Karpas-422 (cell line): Measurements from ENCODE around the gene CPA4. TPM values are rescaled to one million over a fixed set of nuclear protein-coding genes. Genes with fewer than 3 reads are reported as not detected.

Source experiments
- DNase-seq: peaks from one replicate; pipeline ENCODE4 v3.0.0-alpha.2; 2015
- H2AFZ ChIP-seq: fragments of 200-600 bp; sonication (generic); 2 replicates; pipeline ENCODE4 v1.6.1; 2014; ENCODE audit warnings: antibody characterized with exemption, low read length, mixed read lengths
- H3K27ac ChIP-seq: fragments of 200-600 bp; sonication (generic); 2 replicates; pipeline ENCODE4 v1.5.1; 2014; ENCODE audit warnings: mild to moderate bottlenecking, low read length, moderate library complexity
- H3K27me3 ChIP-seq: fragments of 200-600 bp; sonication (generic); 2 replicates; pipeline ENCODE4 v1.6.1; 2014; ENCODE audit warnings: low read length, mixed read lengths
- H3K36me3 ChIP-seq: fragments of 200-600 bp; sonication (generic); 2 replicates; pipeline ENCODE4 v1.6.1; 2014; ENCODE audit warnings: low read length, mixed read lengths; ENCODE audit not compliant: insufficient read depth
- H3K4me1 ChIP-seq: fragments of 200-600 bp; sonication (generic); 2 replicates; pipeline ENCODE4 v1.6.1; 2014; ENCODE audit warnings: mild to moderate bottlenecking, low read length, mixed read lengths
- H3K4me2 ChIP-seq: fragments of 200-600 bp; sonication (generic); 2 replicates; pipeline ENCODE4 v1.6.1; 2014; ENCODE audit warnings: low read length, low read depth, mild to moderate bottlenecking; ENCODE audit not compliant: poor library complexity, severe bottlenecking
- H3K4me3 ChIP-seq: fragments of 200-600 bp; sonication (generic); 2 replicates; pipeline ENCODE4 v1.5.1; 2014; ENCODE audit warnings: mild to moderate bottlenecking, antibody characterized with exemption, low read length, mixed read lengths
- H3K79me2 ChIP-seq: fragments of 200-600 bp; sonication (generic); 2 replicates; pipeline ENCODE4 v1.6.1; 2014; ENCODE audit warnings: mild to moderate bottlenecking, low read length, mixed read lengths
- H3K9ac ChIP-seq: fragments of 200-600 bp; sonication (generic); 2 replicates; pipeline ENCODE4 v1.6.0; 2014; ENCODE audit warnings: low read length
- H3K9me2 ChIP-seq: fragments of 200-600 bp; sonication (generic), shearing (Covaris generic); replicated peaks from 2 replicates; pipeline ENCODE4 v1.6.0; 2014; ENCODE audit warnings: mild to moderate bottlenecking, low read length, moderate library complexity; ENCODE audit not compliant: insufficient read depth
- H3K9me3 ChIP-seq: fragments of 300-700, 200-600 bp; sonication (generic); 2 replicates; pipeline ENCODE4 v1.6.1; 2014; ENCODE audit warnings: low read length, mixed read lengths
- H4K20me1 ChIP-seq: fragments of 200-600 bp; sonication (generic); 2 replicates; pipeline ENCODE4 v1.6.1; 2014; ENCODE audit warnings: mild to moderate bottlenecking, antibody characterized with exemption, low read length, low read depth; ENCODE audit not compliant: insufficient read depth
- total RNA-seq: library from RNA; depleted of rRNA; stranded (reverse); fragments of >200 nt; shearing (Covaris generic); gene quantifications from 2 replicates; pipeline ENCODE4 v1.2.3, GENCODE V29; 2014; ENCODE audit warnings: low replicate concordance

The CPA4 gene
- total RNA-seq, 1 experiment from 2014 or later: not detected

DNA sequence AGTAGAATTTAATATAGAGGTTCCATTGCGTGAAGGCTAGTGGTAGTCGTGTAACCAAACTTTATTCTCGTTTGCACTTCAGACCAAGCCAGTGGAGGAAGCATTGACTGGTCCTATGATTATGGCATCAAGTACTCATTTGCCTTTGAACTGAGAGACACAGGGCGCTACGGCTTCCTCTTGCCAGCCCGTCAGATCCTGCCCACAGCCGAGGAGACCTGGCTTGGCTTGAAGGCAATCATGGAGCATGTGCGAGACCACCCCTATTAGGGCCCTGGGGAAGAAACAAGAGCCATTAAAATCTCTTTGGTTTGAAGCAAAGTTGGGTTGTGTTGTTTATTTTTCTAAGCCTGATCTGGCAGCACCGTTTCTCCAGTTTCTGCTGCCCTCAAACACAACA is 3.5 kb upstream of the CPA4 start:
- Histone ChIP-seq H3K27me3 (no peaks in the 10 kb centered on the region), H2AFZ (no peak overlapping the region), H3K4me3 (no peak overlapping the region), H3K4me2 (no peak overlapping the region), H3K9me2 (no peaks in the 10 kb centered on the region), H4K20me1 (no peaks in the 10 kb centered on the region), H3K4me1 (no peaks in the 10 kb centered on the region), H3K27ac (no peak overlapping the region), H3K36me3 (no peaks in the 10 kb centered on the region), H3K9ac (no peak overlapping the region), H3K9me3 (no peaks in the 10 kb centered on the region), H3K79me2 (no peaks in the 10 kb centered on the region)
- DNase-seq: no peak

DNA sequence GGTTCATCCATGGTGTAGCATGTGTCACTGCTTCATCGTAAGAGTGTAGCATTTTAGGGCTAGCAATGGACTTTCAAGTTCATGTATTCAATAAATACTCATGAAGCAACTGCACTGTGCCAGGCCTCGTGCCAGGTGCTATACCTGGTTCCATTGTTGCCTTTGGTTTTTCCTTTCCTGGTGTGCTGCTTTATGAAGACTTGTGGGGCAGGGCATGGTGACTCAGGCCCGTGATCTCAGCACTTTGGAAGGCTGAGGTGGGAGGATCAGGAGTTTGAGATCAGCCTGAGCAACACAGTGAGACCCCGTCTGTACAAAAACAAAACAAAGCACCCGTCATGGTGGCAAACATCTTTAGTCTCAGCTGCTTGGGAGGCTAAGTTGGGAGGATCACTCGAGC is 2.2 kb upstream of the CPA4 start:
- no peak overlapping the region for H3K27ac ChIP-seq
- no peaks in the 10 kb centered on the region for H3K27me3 ChIP-seq
- no peak for DNase-seq
- no peak overlapping the region for H2AFZ ChIP-seq
- no peaks in the 10 kb centered on the region for H3K9me3 ChIP-seq
- no peak overlapping the region for H3K9ac ChIP-seq
- no peak overlapping the region for H3K4me2 ChIP-seq
- H3K4me1 ChIP-seq: no peaks in the 10 kb centered on the region
- H3K79me2 ChIP-seq: no peaks in the 10 kb centered on the region
- no peak overlapping the region for H3K4me3 ChIP-seq
- H3K9me2 ChIP-seq: no peaks in the 10 kb centered on the region
- H4K20me1 ChIP-seq: no peaks in the 10 kb centered on the region
- H3K36me3 ChIP-seq: no peaks in the 10 kb centered on the region

DNA sequence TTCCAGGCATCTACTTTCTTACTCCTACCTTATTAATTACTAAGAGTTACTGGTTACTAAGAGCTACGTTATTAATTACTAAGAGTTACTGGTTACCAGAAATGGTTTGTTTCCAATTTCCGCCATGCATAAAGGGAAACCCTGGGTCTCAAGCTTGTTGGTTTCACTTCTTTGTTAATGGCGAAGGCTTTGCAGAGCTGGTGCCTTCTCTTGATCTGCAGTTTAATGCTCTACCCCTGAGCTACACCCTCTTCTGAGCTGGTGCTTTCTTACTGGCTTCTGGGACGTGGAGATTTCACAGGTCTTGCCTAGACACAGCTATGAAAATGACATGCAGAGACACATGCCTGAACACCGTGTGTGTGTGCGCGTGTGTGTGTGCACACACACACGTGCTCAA is 560 bp downstream of the CPA4 start:
- Histone ChIP-seq H4K20me1 (no peaks in the 10 kb centered on the region), H2AFZ (no peak overlapping the region)

DNA sequence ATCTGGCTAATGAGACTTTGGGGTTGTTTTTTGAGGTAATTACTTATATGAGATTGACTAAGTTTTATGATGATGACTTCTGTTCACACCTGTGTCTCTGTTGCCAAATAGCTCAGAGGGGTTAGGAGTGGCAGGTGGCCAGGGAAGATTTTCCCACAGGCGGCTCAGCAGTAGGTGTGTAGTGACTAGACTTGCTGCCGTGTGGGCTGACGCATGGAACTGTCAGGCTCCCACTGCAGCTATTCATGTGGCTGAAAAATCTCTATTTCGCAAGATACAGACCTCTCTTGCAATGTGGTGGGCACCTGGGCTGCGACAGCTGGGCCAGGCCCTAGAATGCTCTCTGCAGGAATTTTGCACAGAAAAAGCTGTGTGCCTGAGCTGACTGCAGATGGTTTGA is 1.4 kb downstream of the CPA4 start:
- Histone ChIP-seq H3K9me3 (no peaks in the 10 kb centered on the region), H3K4me2 (no peak overlapping the region), H3K27ac (no peak overlapping the region), H3K36me3 (no peaks in the 10 kb centered on the region), H3K9ac (no peak overlapping the region), H3K4me1 (no peaks in the 10 kb centered on the region), H3K4me3 (no peak overlapping the region), H2AFZ (no peak overlapping the region), H4K20me1 (no peaks in the 10 kb centered on the region), H3K27me3 (no peaks in the 10 kb centered on the region), H3K79me2 (no peaks in the 10 kb centered on the region), H3K9me2 (no peaks in the 10 kb centered on the region)
- no peak for DNase-seq

More for the DNA sequence above, 560 bp downstream of the CPA4 start:
- Histone ChIP-seq H3K4me1 (no peaks in the 10 kb centered on the region), H3K9ac (no peak overlapping the region), H3K27ac (no peak overlapping the region), H3K9me3 (no peaks in the 10 kb centered on the region), H3K4me3 (no peak overlapping the region), H3K27me3 (no peaks in the 10 kb centered on the region), H3K4me2 (no peak overlapping the region), H3K79me2 (no peaks in the 10 kb centered on the region), H3K9me2 (no peaks in the 10 kb centered on the region), H3K36me3 (no peaks in the 10 kb centered on the region)
- DNase-seq: no peak

DNA sequence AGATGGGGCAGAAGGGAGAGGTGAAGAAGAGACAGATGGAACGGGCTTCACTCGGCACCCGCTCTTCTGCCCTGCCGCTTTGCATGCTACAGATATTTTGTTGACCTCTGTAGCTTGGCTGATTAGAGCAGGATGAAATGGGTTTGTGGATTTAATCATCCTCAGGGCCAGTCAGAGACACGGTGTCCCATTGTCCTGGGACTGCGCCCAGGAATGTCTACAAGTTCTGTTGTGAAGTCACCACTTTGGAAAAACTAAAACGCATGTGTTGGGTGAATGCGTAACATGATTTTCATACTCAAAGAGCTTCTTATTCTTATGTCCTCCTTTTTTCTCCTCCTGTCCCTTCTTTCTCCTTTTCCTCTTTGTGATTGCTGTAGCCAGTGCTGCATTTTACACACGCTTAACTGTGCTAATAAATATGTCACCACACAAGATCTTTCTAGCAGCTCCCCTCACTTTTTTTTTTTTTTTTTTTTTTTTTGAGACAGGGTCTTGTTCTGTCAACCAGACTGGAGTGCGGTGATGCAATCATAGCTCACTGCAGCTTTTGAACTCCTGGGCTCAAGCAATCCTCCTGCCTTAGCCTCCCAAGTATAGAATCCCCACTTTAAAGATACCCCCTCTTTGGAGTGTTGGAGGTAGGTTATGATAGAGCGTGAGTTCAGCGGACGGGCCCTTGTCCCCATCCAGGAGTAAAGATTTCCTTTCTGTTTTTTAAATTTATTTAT is 3.4 kb downstream of the CPA4 start:
- Histone ChIP-seq H3K79me2 (no peaks in the 10 kb centered on the region), H3K9me2 (no peaks in the 10 kb centered on the region), H3K27ac (no peak overlapping the region), H3K4me1 (no peaks in the 10 kb centered on the region), H3K9ac (no peak overlapping the region), H3K27me3 (0 out of 2 replicates have a peak, but pooled peaks cover 2% of the 10 kb centered on the region), H3K9me3 (no peaks in the 10 kb centered on the region), H4K20me1 (no peaks in the 10 kb centered on the region), H3K4me2 (no peak overlapping the region), H3K36me3 (no peaks in the 10 kb centered on the region), H2AFZ (no peak overlapping the region), H3K4me3 (no peak overlapping the region)
- no peak for DNase-seq

DNA sequence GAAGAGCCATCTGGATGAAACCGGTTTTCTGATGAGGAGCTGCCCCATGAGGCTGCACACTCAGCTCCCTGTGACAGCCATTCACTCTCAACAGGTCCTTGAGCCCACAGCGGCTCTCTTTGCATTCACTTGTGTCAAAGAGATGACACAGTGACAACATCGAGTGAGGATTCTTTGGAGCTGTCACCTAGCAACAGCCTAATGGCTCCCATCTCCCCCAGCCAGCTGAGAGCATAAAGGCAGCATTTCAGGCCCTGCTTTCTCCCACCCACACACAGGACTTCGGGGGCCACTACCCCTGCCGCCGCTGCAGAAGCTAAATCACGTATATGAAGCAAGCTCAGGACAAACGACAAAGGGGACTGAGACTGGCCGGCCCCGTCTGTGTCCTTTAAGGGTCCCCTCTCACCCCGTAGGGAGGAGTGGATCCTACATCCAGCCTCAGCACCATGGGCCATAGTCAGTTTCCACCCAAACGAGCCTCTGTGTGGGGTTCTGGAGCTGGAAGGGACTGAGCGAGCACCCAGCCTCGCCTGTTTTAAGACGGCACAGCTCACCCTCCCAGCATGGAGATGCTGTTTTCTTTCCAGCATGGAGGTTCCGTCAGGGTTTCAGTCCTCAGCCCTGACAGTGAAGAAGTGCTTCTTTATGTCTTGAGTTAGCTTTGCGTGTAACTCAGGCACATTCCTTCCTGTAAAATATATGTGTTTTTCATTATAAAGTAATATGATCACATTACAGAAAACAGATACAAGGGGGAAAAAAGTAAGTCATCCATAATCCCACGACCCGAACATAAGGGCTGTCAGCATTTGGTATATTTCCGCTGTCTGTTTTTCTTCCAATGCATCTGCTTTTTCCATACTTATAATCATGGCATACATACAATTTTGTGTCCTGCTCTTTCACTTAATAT is 4.9 kb downstream of the CPA4 start:
- no peak overlapping the region for H3K4me3 ChIP-seq
- H3K9me3 ChIP-seq: no peaks in the 10 kb centered on the region
- no peaks in the 10 kb centered on the region for H4K20me1 ChIP-seq
- no peaks in the 10 kb centered on the region for H3K79me2 ChIP-seq
- no peaks in the 10 kb centered on the region for H3K36me3 ChIP-seq
- H3K27ac ChIP-seq: no peak overlapping the region
- H3K4me1 ChIP-seq: no peaks in the 10 kb centered on the region
- H2AFZ ChIP-seq: no peak overlapping the region
- H3K4me2 ChIP-seq: no peak overlapping the region
- H3K27me3 ChIP-seq: 0 out of 2 replicates have a peak, but pooled peaks cover 2% of the 10 kb centered on the region
- no peak for DNase-seq
- no peak overlapping the region for H3K9ac ChIP-seq
- no peaks in the 10 kb centered on the region for H3K9me2 ChIP-seq

DNA sequence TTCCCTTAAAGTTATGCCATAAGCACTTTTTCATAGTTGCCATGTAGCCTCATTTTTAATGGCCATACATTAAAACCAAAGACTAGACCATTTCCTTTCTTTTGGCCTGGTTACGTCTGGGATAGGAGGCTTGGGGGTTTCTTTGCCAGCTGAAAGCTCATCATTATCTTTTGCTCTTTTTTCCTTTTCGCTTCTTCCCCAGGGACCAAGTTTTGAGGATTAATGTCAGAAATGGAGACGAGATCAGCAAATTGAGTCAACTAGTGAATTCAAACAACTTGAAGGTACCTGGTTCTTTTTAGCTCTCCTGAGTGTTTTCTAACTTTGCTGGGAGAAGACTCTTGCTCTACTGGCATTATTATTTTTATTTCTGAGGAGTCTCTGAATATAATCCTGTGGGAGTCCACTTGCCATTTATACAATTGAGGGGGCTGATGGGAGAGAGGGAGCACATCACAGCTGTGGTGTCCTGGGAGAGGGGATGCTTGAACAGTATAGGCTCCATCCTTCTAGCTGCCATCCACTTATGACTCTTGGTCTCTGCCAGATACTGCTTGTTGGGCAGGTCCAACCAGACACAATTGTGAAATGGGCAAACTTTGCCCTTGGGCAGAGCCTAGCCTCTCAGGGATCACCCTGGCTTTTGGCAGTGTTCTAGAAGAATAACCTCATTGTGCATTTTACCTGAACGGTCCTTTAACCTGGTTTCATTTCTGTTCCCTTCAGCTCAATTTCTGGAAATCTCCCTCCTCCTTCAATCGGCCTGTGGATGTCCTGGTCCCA is 5.8 kb downstream of the CPA4 start:
- DNase-seq: no peak
- no peak overlapping the region for H3K4me3 ChIP-seq
- no peaks in the 10 kb centered on the region for H3K79me2 ChIP-seq
- 0 out of 2 replicates have a peak, but pooled peaks cover 2% of the 10 kb centered on the region for H3K27me3 ChIP-seq
- H3K9me2 ChIP-seq: no peaks in the 10 kb centered on the region
- no peak overlapping the region for H3K9ac ChIP-seq
- no peak overlapping the region for H2AFZ ChIP-seq
- H3K9me3 ChIP-seq: no peaks in the 10 kb centered on the region
- no peak overlapping the region for H3K4me2 ChIP-seq
- H3K4me1 ChIP-seq: no peaks in the 10 kb centered on the region
- no peaks in the 10 kb centered on the region for H4K20me1 ChIP-seq
- no peaks in the 10 kb centered on the region for H3K36me3 ChIP-seq
- H3K27ac ChIP-seq: no peak overlapping the region

DNA sequence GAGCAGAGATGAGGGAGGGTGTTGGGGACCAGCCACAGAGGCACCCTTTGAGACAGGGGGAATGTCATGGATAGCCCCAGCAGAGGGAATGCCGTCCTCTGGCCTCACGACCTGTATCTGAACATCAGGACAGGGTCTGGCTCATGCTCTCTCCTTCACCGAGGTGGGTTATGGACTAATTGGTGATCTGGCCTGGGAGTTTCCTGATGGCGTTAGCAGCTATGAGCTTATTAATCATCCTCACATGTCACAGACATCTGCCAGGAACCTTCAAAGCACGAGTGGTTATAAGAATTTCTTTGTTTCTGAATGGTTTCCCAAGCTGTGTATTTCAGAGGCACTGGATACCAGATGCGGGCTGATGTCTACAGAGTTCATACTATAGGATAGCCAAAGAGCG is 6.9 kb downstream of the CPA4 start:
- H3K4me3 ChIP-seq: no peak overlapping the region
- H3K4me2 ChIP-seq: no peak overlapping the region
- no peak for DNase-seq
- no peak overlapping the region for H2AFZ ChIP-seq
- no peak overlapping the region for H3K9ac ChIP-seq
- H3K9me2 ChIP-seq: no peaks in the 10 kb centered on the region
- no peaks in the 10 kb centered on the region for H3K79me2 ChIP-seq
- H4K20me1 ChIP-seq: no peaks in the 10 kb centered on the region
- H3K27me3 ChIP-seq: 0 out of 2 replicates have a peak, but pooled peaks cover 2% of the 10 kb centered on the region
- no peaks in the 10 kb centered on the region for H3K4me1 ChIP-seq
- H3K9me3 ChIP-seq: no peaks in the 10 kb centered on the region
- no peaks in the 10 kb centered on the region for H3K36me3 ChIP-seq
- H3K27ac ChIP-seq: no peak overlapping the region
